GM13977 (cell line): Measurements from ENCODE around the gene SLC25A22.

Experiments
- DNase-seq: peaks from one replicate; pipeline ENCODE4 v3.0.0; 2012; ENCODE audit warnings: low spot score
- in situ Hi-C: fragments of 300-500 bp; cut with MboI; formaldehyde crosslinking; loops from one replicate; pipeline ENCODE4 v1.12.0; 2022; ENCODE audit warnings: low sequenced_read_pairs, low pct_unique_long_range_greater_than_20kb, mixed read lengths, inconsistent platforms; ENCODE audit not compliant: unreplicated experiment
- TF ChIP-seq, protein P1 (sequence below): IDR thresholded peaks from 2 replicates; pipeline ENCODE4 v1.5.1; 2012; ENCODE audit warnings: mild to moderate bottlenecking, control low read depth; ENCODE audit not compliant: insufficient read depth; ENCODE audit errors: extremely low read depth, missing control alignments

SLC25A22 gene

DNA sequence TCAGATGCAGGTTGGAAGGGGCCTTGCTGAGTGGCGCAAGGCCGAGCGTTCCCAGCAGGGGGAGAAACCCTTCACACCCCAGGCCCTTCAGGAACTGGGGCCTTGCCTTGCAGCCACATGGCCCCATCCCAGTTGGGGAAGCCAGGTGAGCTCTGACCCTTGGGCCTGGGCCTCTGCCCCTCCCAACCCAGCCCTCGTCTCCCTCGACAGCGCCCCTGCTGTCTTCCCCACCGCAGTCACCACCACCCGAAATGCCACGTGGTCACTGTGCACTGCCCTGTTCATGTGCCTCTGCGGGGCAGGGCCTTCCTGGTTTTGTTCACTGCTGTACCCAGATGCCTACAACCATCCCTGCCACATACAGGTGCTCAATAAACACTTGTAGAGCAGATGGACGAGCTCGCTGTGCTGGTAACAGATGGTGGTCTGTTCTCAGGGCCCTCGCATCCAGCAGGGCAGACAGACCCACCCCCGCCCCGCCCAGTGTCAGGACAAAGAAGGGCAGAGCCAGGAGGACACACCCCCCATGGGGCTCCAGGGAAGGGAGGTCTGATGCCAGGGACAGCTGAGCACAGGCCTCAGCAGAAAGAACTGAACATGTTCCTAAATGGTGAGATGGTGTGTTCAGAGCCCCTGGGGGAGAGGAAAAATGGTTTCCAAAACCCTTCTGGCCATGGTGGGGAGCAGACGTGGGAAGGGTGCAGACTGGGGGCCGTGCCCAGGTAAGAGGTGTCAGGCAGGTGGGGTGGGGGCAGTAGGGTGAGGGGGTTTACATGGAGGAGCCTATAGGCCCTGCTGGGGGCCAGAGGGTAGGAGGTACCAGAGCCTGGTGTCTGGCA is 40.6 kb upstream of the SLC25A22 start:
- TF ChIP-seq, protein P1, sequence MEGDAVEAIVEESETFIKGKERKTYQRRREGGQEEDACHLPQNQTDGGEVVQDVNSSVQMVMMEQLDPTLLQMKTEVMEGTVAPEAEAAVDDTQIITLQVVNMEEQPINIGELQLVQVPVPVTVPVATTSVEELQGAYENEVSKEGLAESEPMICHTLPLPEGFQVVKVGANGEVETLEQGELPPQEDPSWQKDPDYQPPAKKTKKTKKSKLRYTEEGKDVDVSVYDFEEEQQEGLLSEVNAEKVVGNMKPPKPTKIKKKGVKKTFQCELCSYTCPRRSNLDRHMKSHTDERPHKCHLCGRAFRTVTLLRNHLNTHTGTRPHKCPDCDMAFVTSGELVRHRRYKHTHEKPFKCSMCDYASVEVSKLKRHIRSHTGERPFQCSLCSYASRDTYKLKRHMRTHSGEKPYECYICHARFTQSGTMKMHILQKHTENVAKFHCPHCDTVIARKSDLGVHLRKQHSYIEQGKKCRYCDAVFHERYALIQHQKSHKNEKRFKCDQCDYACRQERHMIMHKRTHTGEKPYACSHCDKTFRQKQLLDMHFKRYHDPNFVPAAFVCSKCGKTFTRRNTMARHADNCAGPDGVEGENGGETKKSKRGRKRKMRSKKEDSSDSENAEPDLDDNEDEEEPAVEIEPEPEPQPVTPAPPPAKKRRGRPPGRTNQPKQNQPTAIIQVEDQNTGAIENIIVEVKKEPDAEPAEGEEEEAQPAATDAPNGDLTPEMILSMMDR = no peak
- no peak for DNase-seq

DNA sequence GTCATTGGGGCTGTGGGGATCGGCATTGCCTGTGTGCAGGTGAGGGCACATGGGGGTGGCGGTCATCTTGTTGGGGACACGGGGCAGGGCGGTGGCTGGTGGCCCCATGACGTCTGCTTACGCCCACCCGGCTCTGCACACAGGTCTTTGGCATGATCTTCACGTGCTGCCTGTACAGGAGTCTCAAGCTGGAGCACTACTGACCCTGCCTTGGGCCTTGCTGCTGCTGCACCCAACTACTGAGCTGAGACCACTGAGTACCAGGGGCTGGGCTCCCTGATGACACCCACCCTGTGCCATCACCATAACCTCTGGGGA is 39.9 kb upstream of the SLC25A22 start:
- DNase-seq = no peak
- TF ChIP-seq, protein P1 = no peak
- in situ Hi-C loops = no loop called here

More for the DNA sequence above, 40.6 kb upstream of the SLC25A22 start:
- in situ Hi-C loops = no loop called here

DNA sequence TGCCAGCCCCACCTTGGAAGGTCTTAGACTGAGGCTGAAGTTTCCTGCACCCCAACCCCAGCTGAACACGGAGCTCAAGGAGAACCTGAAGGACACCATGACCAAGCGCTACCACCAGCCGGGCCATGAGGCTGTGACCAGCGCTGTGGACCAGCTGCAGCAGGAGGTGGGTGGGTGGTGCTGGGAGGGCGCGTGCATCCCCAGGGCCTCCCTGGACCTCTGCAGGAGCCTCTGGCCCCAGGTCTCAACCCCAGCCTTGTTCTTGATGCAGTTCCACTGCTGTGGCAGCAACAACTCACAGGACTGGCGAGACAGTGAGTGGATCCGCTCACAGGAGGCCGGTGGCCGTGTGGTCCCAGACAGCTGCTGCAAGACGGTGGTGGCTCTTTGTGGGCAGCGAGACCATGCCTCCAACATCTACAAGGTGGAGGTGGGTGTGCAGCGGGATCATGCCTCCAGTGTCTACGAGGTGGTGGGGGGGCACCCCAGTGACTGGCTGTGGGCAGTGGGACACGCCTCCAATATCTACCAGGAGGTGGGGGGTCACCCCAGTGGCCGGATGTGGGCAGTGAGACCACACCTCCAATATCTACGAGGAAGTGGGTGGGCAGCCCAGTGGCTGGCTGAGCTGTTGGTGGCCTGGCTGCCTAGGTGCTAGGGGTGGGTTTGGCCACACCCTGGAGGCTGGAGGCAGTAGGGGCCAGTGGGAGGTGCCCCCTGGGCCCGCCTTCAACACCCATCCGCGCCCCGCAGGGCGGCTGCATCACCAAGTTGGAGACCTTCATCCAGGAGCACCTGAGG is 39.3 kb upstream of the SLC25A22 start:
- DNase-seq = no peak
- in situ Hi-C loops = no loop called here

DNA sequence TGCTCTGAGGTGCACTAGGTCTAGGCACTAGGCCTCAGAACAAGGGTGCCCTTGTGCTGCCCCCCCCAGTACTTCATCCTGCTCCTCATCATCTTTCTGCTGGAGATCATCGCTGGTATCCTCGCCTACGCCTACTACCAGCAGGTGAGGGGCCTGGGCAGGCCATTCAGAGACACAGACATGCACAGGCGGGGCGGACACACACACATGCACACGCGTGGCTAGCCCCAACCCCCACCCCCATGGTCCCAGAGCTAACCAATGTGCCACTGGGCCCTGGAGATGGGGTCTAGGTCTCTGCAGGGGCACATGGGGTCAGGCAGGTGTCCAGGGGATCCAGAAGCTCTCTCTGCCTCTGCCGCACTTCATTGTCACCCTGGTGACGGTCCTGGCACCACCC is 38.6 kb upstream of the SLC25A22 start:
- DNase-seq = no peak
- TF ChIP-seq, protein P1 = no peak
- in situ Hi-C loops = no loop called here

More for the DNA sequence above, 39.3 kb upstream of the SLC25A22 start:
- TF ChIP-seq, protein P1 = no peak

DNA sequence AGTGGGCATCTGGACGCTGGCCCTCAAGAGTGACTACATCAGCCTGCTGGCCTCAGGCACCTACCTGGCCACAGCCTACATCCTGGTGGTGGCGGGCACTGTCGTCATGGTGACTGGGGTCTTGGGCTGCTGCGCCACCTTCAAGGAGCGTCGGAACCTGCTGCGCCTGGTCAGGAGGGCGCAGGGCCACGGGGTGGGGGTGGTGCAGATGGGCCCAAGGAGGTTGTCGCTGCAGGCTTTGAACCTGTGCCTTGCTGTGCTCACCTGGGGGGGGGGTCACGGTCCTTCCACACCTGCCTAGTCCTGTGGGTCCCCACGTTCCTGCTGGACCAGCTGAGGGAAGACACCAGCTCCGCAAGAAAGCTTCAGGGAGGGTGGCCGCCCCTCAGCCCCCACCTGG is 38.2 kb upstream of the SLC25A22 start:
- in situ Hi-C loops = no loop called here
- TF ChIP-seq, protein P1 = no peak
- DNase-seq = no peak

DNA sequence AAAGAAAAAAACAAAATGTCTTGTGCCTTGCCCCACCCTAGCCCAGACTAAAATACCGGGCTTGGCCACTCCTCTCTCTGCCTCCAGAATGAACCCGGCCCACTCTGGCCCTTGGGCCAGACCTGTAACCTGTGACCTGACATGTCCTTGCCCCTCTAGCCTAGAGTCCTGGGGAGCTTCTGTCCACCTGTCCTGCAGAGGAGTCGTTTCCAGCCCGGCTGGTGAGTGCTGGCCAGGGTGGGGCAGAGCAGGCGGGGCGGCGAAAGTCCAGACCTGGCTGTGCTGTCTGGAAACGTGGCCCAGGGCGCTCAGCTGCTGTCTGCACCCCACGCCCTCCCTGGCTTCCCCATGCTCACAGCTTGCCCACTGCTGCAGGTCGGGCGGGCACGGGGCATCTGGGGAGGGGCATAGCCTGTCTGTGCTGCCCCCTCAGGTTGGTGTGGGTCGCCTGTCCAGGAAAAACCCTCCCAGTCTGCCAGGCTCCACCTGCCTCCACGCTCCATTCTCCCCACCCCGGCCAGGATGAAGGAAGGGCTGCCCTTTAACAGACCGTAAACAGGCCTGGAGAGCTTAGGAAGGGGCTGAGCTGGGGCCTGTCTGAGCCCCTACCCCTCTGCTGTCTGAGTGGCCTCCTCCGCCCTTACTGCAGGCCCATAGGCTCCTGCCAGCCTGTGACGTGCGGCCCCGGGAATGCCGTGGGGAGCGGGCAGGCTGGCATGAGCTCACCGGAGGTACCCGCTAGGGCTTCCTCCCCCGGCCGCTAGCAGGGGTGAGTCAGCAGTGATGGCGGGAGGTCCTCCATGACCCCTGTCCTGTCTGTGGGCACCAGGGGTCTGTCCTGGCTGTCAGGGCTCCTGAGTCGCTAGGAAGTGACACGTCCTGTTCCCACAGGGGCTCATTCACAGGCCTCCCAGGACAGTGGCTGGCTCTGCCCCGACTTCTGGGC is 36.6 kb upstream of the SLC25A22 start:
- in situ Hi-C loops = no loop called here
- DNase-seq = no peak
- TF ChIP-seq, protein P1 = no peak
